HL-60 (cell line): ENCODE results near the gene PERM1.

Experiments
- DNase-seq, 2 experiments: peaks; one replicate each; pipeline ENCODE4 v3.0.0-alpha.2; 2010 to 2020; ENCODE audit warnings: low read depth in 1 of 2, low spot score in 1 of 2
- H3K27ac ChIP-seq: fragments of 250-450 bp; sonication (Bioruptor Pico); replicated peaks from 2 replicates; pipeline ENCODE4 v1.5.1; 2020; ENCODE audit warnings: mild to moderate bottlenecking, moderate library complexity
- H3K27me3 ChIP-seq: fragments of 250-450 bp; sonication (Bioruptor Pico); 2 replicates; pipeline ENCODE4 v1.5.1; 2021; ENCODE audit warnings: mild to moderate bottlenecking, moderate library complexity; ENCODE audit not compliant: insufficient read depth, poor library complexity, severe bottlenecking
- H3K4me3 ChIP-seq: replicated peaks from 2 replicates; pipeline ENCODE4 v1.5.1; 2011; ENCODE audit warnings: mild to moderate bottlenecking, control low read depth, low read length; ENCODE audit not compliant: insufficient read depth
- GABPA ChIP-seq: IDR thresholded peaks from 2 replicates; pipeline ENCODE4 v1.6.1; 2012; ENCODE audit warnings: low read depth
- POLR2AphosphoS5 ChIP-seq: IDR thresholded peaks from 2 replicates; pipeline ENCODE4 v1.6.1; 2012; ENCODE audit warnings: low read depth
- REST ChIP-seq: IDR thresholded peaks from 2 replicates; pipeline ENCODE4 v1.6.1; 2012; ENCODE audit warnings: low read depth; ENCODE audit not compliant: insufficient replicate concordance
- SPI1 ChIP-seq: IDR thresholded peaks from 2 replicates; pipeline ENCODE4 v1.6.1; 2012; ENCODE audit warnings: low read depth, mild to moderate bottlenecking, borderline replicate concordance
- TF ChIP-seq, protein P1 (sequence below): IDR thresholded peaks from one replicate; pipeline ENCODE4 v1.5.1; 2011; ENCODE audit warnings: low read length, control low read depth, inconsistent platforms; ENCODE audit not compliant: insufficient read depth

Gene PERM1

DNA sequence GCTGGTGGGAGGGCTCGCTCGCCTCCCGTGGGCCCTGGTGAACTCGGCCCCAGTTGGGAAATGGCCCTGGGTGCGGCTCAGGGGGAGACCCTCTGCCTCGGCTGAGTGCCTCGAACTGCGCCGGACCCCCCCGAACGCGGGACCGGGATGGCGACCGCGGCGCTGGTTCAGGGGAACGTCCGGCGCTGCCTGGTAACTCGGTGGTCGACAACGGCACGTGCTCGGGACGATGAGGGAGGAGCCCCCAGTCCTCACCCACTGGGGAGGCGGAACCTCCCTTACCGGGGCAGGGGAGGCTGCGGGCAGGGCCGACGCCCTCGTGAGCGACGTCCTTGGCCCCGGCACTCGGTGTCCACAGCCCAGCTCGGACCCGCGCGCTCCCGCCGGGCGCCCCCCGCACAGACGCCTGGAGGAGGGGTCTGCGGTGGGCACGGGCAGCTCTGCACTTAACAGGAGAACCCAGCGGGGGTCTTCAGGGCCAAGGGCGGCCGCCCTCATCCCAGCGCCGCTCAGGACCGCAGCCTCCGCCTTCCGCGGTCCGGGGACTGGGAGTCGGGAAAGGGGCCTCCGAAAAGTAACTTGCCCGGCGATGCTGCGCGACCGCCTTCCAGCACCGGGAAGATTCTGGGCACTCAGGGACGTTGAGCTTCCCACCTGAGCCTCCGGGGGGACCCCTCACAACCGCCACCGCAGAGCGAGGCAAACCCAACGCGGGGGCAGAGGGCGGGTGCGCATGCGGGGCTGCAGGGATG lies 16.3 kb upstream of the PERM1 start:
- peaks cover 55% of the 10 kb centered on the region for H3K27me3 ChIP-seq
- H3K27ac ChIP-seq = no peak overlapping the region
- no peak overlapping the region for H3K4me3 ChIP-seq
- TF ChIP-seq, protein P1, sequence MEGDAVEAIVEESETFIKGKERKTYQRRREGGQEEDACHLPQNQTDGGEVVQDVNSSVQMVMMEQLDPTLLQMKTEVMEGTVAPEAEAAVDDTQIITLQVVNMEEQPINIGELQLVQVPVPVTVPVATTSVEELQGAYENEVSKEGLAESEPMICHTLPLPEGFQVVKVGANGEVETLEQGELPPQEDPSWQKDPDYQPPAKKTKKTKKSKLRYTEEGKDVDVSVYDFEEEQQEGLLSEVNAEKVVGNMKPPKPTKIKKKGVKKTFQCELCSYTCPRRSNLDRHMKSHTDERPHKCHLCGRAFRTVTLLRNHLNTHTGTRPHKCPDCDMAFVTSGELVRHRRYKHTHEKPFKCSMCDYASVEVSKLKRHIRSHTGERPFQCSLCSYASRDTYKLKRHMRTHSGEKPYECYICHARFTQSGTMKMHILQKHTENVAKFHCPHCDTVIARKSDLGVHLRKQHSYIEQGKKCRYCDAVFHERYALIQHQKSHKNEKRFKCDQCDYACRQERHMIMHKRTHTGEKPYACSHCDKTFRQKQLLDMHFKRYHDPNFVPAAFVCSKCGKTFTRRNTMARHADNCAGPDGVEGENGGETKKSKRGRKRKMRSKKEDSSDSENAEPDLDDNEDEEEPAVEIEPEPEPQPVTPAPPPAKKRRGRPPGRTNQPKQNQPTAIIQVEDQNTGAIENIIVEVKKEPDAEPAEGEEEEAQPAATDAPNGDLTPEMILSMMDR = no peak
- TF ChIP-seq GABPA (no peak), SPI1 (no peak), POLR2AphosphoS5 (no peak), REST (no peak)
- DNase-seq = no peak

DNA sequence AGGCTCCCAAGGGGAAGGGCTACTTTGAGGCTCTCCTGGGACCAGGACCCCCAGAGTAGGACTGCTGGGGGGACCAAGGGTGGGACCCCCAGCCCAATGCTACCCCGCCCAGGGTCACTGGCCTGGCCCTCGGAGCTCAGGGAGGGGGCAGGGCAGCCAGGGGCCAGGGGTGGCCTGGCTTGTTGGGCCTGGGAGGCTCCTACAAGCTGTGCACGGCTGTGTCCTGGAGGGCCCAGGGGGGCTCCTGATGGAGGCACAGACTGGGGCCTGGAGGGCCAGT lies 15.8 kb upstream of the PERM1 start:
- Histone ChIP-seq H3K4me3 (no peak overlapping the region), H3K27ac (no peak overlapping the region), H3K27me3 (peaks cover 50% of the 10 kb centered on the region)
- TF ChIP-seq GABPA (no peak), POLR2AphosphoS5 (no peak), REST (no peak), SPI1 (no peak)
- DNase-seq = no peak

DNA sequence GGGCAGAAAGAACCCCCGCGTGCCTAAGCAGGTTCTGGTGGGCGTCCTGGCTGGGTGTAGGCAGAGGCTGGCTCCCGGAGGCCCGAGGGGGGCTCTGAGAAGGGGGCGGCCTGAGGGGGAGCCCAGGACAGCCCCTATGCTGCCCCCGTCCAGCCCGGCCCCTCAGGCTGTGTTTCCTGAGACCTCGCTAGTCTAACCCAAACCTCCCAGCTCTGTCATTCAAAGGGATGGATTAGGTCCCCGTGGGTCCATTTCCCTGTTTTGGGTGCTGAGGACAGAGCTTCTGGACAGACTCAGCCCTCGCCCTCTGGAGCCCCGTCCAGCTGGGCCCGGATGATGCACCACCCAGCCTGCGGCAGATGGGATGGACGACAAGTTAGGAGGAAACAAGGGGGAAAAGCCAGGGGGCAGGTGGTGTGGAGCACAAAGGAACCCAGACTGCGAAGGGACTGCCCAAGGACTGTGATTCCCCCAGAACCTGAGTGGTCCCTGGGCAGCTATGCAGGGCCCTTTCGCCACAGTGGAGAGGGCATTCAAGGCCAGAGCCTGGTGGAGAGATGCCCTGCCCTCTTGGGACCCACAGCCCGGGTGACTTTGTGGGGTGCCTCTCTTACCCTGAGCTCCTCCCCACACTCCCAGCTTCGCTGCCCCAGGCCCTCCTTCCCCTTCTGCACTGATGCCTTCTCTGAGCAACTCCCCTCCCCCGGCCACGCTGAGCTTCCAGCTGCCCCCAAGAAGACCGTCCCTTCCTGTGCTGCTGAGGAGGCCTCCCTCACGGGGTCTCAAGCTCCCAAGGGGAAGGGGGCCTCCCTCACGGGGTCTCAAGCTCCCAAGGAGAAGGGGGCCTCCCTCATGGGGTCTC lies 15.2 kb upstream of the PERM1 start:
- no peak for TF ChIP-seq SPI1
- TF ChIP-seq POLR2AphosphoS5 = no peak
- no peak for TF ChIP-seq REST
- TF ChIP-seq GABPA = no peak
- TF ChIP-seq, protein P1 = no peak
- H3K27me3 ChIP-seq = peaks cover 47% of the 10 kb centered on the region
- DNase-seq = no peak
- no peak overlapping the region for H3K27ac ChIP-seq
- H3K4me3 ChIP-seq = no peak overlapping the region
